HEK293T (cell line): ENCODE results near the gene HOXB4.

ENCODE experiments used
- CTCF ChIA-PET: fragments of 350-600 bp; formaldehyde crosslinking; extraction: SDS; loops from one replicate; lab custom pipeline; 2021; ENCODE audit warnings: antibody characterized with exemption, inconsistent platforms; lab: Yijun Ruan, JAX
- POLR2A ChIA-PET: fragments of 350-600 bp; formaldehyde crosslinking; extraction: SDS; loops from one replicate; lab custom pipeline; 2020; ENCODE audit warnings: antibody characterized with exemption, inconsistent platforms; lab: Yijun Ruan, JAX
- DNase-seq: peaks from one replicate; pipeline ENCODE4 v3.0.0; 2012; ENCODE audit warnings: mixed read lengths; ENCODE audit errors: extremely low spot score
- ARNT ChIP-seq: fragments of 450-650 bp; IDR thresholded peaks from 2 replicates; pipeline ENCODE4 v1.6.1; 2017; ENCODE audit warnings: mild to moderate bottlenecking
- BHLHE40 ChIP-seq: fragments of 450-650 bp; IDR thresholded peaks from 2 replicates; pipeline ENCODE4 v1.6.1; 2016; ENCODE audit warnings: mild to moderate bottlenecking, moderate library complexity, borderline replicate concordance
- CTBP1 ChIP-seq: fragments of 450-650 bp; IDR thresholded peaks from 2 replicates; pipeline ENCODE4 v1.6.1; 2016; ENCODE audit warnings: borderline replicate concordance
- ELF4 ChIP-seq: fragments of 450-650 bp; IDR thresholded peaks from 2 replicates; pipeline ENCODE4 v1.6.1; 2017; ENCODE audit warnings: antibody characterized with exemption
- FOXA1 ChIP-seq: fragments of 450-650 bp; IDR thresholded peaks from 2 replicates; pipeline ENCODE4 v1.6.1; 2016; ENCODE audit warnings: mild to moderate bottlenecking
- FOXK2 ChIP-seq: fragments of 450-650 bp; IDR thresholded peaks from 2 replicates; pipeline ENCODE4 v1.6.1; 2016; ENCODE audit warnings: mild to moderate bottlenecking
- FOXM1 ChIP-seq: fragments of 450-650 bp; IDR thresholded peaks from 2 replicates; pipeline ENCODE4 v1.6.1; 2017; ENCODE audit warnings: mild to moderate bottlenecking, borderline replicate concordance
- HDGF ChIP-seq: fragments of 450-650 bp; IDR thresholded peaks from 2 replicates; pipeline ENCODE4 v1.6.1; 2017; ENCODE audit warnings: antibody characterized with exemption, borderline replicate concordance
- L3MBTL2 ChIP-seq: fragments of 450-650 bp; conservative IDR thresholded peaks from 2 replicates; pipeline ENCODE4 v1.6.1; 2016; ENCODE audit warnings: mild to moderate bottlenecking
- LEF1 ChIP-seq: fragments of 450-650 bp; IDR thresholded peaks from 2 replicates; pipeline ENCODE4 v1.6.1; 2017; ENCODE audit warnings: mild to moderate bottlenecking, borderline replicate concordance
- NFRKB ChIP-seq: fragments of 450-650 bp; IDR thresholded peaks from 2 replicates; pipeline ENCODE4 v1.6.1; 2016; ENCODE audit warnings: mild to moderate bottlenecking, moderate library complexity
- PKNOX1 ChIP-seq: fragments of 450-650 bp; IDR thresholded peaks from 2 replicates; pipeline ENCODE4 v1.6.1; 2016
- SP1 ChIP-seq: fragments of 450-650 bp; IDR thresholded peaks from 2 replicates; pipeline ENCODE4 v1.6.1; 2017
- SUZ12 ChIP-seq: fragments of 450-650 bp; IDR thresholded peaks from 2 replicates; pipeline ENCODE4 v1.6.1; 2016; ENCODE audit warnings: mild to moderate bottlenecking
- TARDBP ChIP-seq: fragments of 450-650 bp; IDR thresholded peaks from 2 replicates; pipeline ENCODE4 v1.6.1; 2016
- ZNF384 ChIP-seq: fragments of 450-650 bp; IDR thresholded peaks from 2 replicates; pipeline ENCODE4 v1.6.1; 2016

Gene HOXB4

GRCh38 chr17:48616717-48617470 lies 38.7 kb upstream of the HOXB4 start:
- no peak for DNase-seq
- TF ChIP-seq PKNOX1 = no peak
- TF ChIP-seq L3MBTL2 = peak; percentile 36; the same call in 1 of the 2 replicates
- CTCF ChIA-PET = interaction anchor here (0.9 to 1.9 kb wide), 5 partner anchors 18 to 299 kb away, joined by 3 to 5 read pairs (median 3); partner anchors contain the start of gene HOXB5
- POLR2A ChIA-PET = no interaction called here

DNA sequence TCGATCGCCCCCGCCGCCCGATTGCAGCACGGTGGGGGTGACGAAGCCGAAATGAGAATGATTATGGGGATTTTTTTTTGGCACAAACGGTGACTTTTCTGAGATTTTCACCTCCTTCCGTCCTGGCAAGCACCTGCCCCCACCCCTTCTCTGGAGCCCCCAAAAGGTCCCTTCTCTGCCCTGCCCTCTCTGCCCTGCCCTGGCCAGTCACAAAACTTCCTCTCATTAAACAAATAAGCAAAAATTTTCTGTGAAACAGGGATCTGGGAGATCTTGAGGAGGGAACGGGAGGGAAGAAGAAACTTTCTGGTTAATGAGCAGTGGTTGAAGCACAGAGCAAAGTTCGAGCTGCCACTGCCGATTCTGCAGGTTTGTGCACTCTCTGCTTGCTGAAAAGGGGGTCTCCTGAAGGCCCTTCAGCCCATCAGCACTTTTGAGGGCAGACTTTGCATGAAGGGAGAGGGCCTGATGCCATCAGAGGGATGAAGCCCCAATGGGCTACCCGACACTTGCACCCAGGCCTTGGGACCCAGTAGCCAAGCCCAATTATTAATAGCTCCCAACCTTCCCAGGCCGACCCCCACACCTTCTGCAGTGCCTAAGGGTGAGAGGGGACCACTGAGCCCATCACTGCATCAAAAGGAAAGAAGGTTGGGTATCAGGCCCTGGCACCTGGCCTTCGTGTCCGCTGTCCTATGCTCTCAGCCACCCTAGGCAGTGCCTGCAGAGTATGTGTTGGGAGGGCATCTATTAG lies 38.0 kb upstream of the HOXB4 start:
- POLR2A ChIA-PET = interaction anchor here (1.0 to 2.4 kb wide), 6 partner anchors 10 to 400 kb away, joined by 3 to 6 read pairs (median 4); partner anchors contain the start of gene HOXB9
- TF ChIP-seq LEF1 (no peak), FOXM1 (peak; percentile 19; the same call in 1 of the 2 replicates)
- CTCF ChIA-PET = interaction anchor here (0.9 to 1.0 kb wide), 3 partner anchors 28 to 400 kb away, joined by 4 to 5 read pairs (median 4); no protein-coding TSS in a partner anchor
- DNase-seq = no peak

GRCh38 chr17:48615047-48615962 lies 37.2 kb upstream of the HOXB4 start, which contains the start of gene HOXB8:
Gene HOXB8, minus strand, starts transcription at chr17:48615292. Its CDS starts 588 bp downstream, at chr17:48614704.
- POLR2A ChIA-PET = interaction anchor here (1.0 to 2.4 kb wide), 10 partner anchors 8 to 399 kb away, joined by 3 to 10 read pairs (median 4); partner anchors contain the start of gene HOXB9
- TF ChIP-seq L3MBTL2 = peak; percentile 9; the same call in 1 of the 2 replicates
- no peak for TF ChIP-seq FOXA1
- TF ChIP-seq BHLHE40 = no peak
- TF ChIP-seq TARDBP = no peak
- no peak for TF ChIP-seq SUZ12
- 0 out of 2 replicates have a peak, but pooled peaks have one; percentile 4 for TF ChIP-seq FOXM1
- TF ChIP-seq PKNOX1 = peak; percentile 84
- TF ChIP-seq CTBP1 = peak; percentile 66
- no peak for TF ChIP-seq ELF4
- TF ChIP-seq LEF1 = no peak
- peak; percentile 89 for TF ChIP-seq ZNF384
- TF ChIP-seq SP1 = no peak
- peak; percentile 78 for TF ChIP-seq ARNT
- TF ChIP-seq NFRKB = no peak; the same call in 1 of the 2 replicates
- TF ChIP-seq HDGF = no peak
- TF ChIP-seq FOXK2 = no peak
- DNase-seq = no peak
- CTCF ChIA-PET = interaction anchor here (0.6 to 1.0 kb wide), 6 partner anchors 22 to 400 kb away, joined by 3 to 5 read pairs (median 4); no protein-coding TSS in a partner anchor

DNA sequence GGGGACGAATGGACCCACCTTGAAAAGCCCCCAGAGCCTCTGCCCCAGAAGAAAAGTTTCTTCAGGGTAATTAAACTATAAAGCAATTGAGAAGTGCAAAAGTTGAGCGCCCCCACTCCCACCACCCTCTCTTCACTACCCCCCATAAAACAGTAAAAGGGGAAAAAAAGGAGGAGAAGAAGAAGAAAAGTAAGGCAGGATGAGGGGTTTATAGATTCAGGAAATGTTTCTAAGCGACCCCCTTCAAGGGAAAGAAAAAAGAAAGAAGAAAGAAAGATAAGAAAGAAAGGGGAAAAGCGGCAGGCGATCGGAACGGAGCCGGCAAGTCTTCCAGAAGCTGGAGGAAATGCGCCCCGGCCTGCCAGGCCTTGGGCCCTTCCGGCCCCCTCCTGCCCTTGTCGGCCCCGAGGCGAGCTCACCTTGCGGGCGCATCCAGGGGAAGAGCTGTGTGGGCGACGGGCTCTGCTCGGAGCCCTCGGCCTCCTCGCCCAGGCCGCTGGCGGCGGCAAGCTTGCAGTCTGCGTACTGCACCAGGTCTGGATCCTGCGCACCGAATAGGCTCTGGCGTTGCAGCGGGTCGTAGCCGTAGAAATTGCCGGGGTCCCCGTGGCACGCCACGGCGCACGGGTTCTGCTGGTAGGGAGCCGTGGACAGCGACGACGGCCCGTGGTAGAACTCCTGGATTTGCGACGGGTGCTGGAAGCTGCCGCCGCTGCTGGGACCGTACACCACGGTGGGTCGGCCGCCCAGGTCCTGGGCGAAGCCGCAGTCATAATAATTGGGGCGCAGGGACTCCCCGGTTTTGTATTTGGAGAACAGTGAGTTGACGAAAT lies 35.9 kb upstream of the HOXB4 start:
- ChIA-PET POLR2A (interaction anchor here (0.6 to 2.4 kb wide), 6 partner anchors 9 to 278 kb away, joined by 3 to 10 read pairs (median 5); partner anchors contain the start of gene HOXB9), CTCF (interaction anchor here (0.8 to 2.1 kb wide), 2 partner anchors 21 to 27 kb away, joined by 3 to 8 read pairs; no protein-coding TSS in a partner anchor)
- DNase-seq = no peak
- TF ChIP-seq HDGF (no peak), TARDBP (no peak), FOXK2 (no peak), SUZ12 (no peak), ZNF384 (no peak), FOXA1 (no peak), L3MBTL2 (no peak), PKNOX1 (no peak), SP1 (no peak), FOXM1 (no peak), LEF1 (no peak), ELF4 (no peak), NFRKB (no peak), BHLHE40 (no peak), ARNT (no peak), CTBP1 (no peak)
